H1 (cell line): ENCODE data around the gene NHEJ1. TPM values are rescaled to one million over a fixed set of nuclear protein-coding genes. Genes with fewer than 3 reads are reported as not detected.

Experiments used
- CTCF ChIA-PET: fragments of 300-600 bp; sonication (Branson Sonifier 250); formaldehyde crosslinking; loops from one replicate; lab custom pipeline; 2021; ENCODE audit not compliant: partially characterized antibody; lab: Charles Lee
- POLR2A ChIA-PET: fragments of 300-600 bp; sonication (Branson Sonifier 250); formaldehyde crosslinking; loops from one replicate; lab custom pipeline; 2021; ENCODE audit warnings: inconsistent platforms; ENCODE audit not compliant: partially characterized antibody; lab: Charles Lee
- DNase-seq, 2 experiments: peaks; one replicate each; pipeline versions ENCODE4 v3.0.0 to v3.0.0-alpha.2; 2010 to 2022; ENCODE audit warnings: low spot score in 2 of 2, low read depth in 1 of 2, mixed read lengths in 1 of 2
- FAIRE-seq: peaks from 2 replicates; lab custom pipeline; 2011; peaks lifted over from hg19 to GRCh38; lab: Jason Lieb, UNC
- H2AFZ ChIP-seq: 2 replicates; pipeline ENCODE4 v1.8.1; 2012; ENCODE audit warnings: low read length, inconsistent platforms
- H2AK5ac ChIP-seq: 2 replicates; pipeline ENCODE4 v1.6.1; 2013; ENCODE audit warnings: low read depth, low read length
- H2BK120ac ChIP-seq: replicated peaks from 2 replicates; pipeline ENCODE3; 2013; ENCODE audit warnings: low read depth, low read length, inconsistent platforms
- H2BK12ac ChIP-seq: 2 replicates; pipeline ENCODE4 v1.6.1; 2013; ENCODE audit warnings: low read depth, low read length
- H2BK15ac ChIP-seq: 2 replicates; pipeline ENCODE4 v1.6.1; 2013; ENCODE audit warnings: low read length
- H2BK20ac ChIP-seq: 2 replicates; pipeline ENCODE4 v1.6.1; 2013; ENCODE audit warnings: low read length
- H2BK5ac ChIP-seq: 2 replicates; pipeline ENCODE4 v1.6.1; 2013; ENCODE audit warnings: low read depth, low read length
- H3K14ac ChIP-seq: 2 replicates; pipeline ENCODE4 v1.6.1; 2013; ENCODE audit warnings: inconsistent platforms; ENCODE audit not compliant: insufficient read length
- H3K18ac ChIP-seq: 2 replicates; pipeline ENCODE4 v1.6.1; 2013; ENCODE audit warnings: low read length; ENCODE audit errors: extremely low read depth
- H3K23ac ChIP-seq: 2 replicates; pipeline ENCODE4 v1.6.1; 2013; ENCODE audit warnings: inconsistent platforms; ENCODE audit not compliant: insufficient read length
- H3K23me2 ChIP-seq: 2 replicates; pipeline ENCODE4 v1.6.1; 2013; ENCODE audit warnings: low read depth, low read length
- H3K27ac ChIP-seq: 2 replicates; pipeline ENCODE4 v1.6.1; 2011; ENCODE audit warnings: low read depth, low read length, inconsistent platforms
- H3K27me3 ChIP-seq, 4 experiments: replicated peaks in 1 of 4; 1 replicate in 1 of 4; 2 replicates in 3 of 4; pipeline versions ENCODE4 v1.6.1 to v1.8.1; 2011 to 2013; ENCODE audit warnings: low read length in 3 of 4, mild to moderate bottlenecking in 3 of 4, inconsistent platforms in 2 of 4, mixed read lengths in 2 of 4, moderate library complexity in 1 of 4; ENCODE audit not compliant: control insufficient read depth in 3 of 4, insufficient read depth in 3 of 4; ENCODE audit errors: extremely low read depth in 1 of 4
- H3K36me3 ChIP-seq, 4 experiments: 2 replicates each; pipeline versions ENCODE4 v1.6.1 to v1.8.1; 2011 to 2013; ENCODE audit warnings: mild to moderate bottlenecking in 4 of 4, low read length in 3 of 4, moderate library complexity in 2 of 4, control low read depth in 1 of 4, inconsistent platforms in 1 of 4; ENCODE audit not compliant: insufficient read depth in 4 of 4, control insufficient read depth in 2 of 4
- H3K4ac ChIP-seq: replicated peaks from 2 replicates; pipeline ENCODE3; 2013; ENCODE audit warnings: low read length, low read depth, mixed read lengths, inconsistent platforms; ENCODE audit not compliant: insufficient read length
- H3K4me1 ChIP-seq, 4 experiments: replicated peaks in 1 of 4; 1 replicate in 1 of 4; 2 replicates in 3 of 4; pipeline versions ENCODE4 v1.6.1 to v1.8.1; 2011 to 2013; ENCODE audit warnings: low read length in 3 of 4, inconsistent platforms in 2 of 4, mixed read lengths in 1 of 4; ENCODE audit not compliant: insufficient read depth in 4 of 4, control insufficient read depth in 3 of 4
- H3K4me2 ChIP-seq, 2 experiments: 2 replicates each; pipeline versions ENCODE4 v1.6.1 to v1.8.1; 2011 to 2013; ENCODE audit warnings: low read depth in 2 of 2, low read length in 2 of 2, control low read depth in 1 of 2, inconsistent platforms in 1 of 2, mild to moderate bottlenecking in 1 of 2; ENCODE audit not compliant: insufficient read depth in 1 of 2
- H3K4me3 ChIP-seq, 4 experiments: fragments of 200-600, 300-600 bp in 1 of 4; sonication (generic), shearing (Covaris generic), sonication (Bioruptor Twin) in 1 of 4; 2 replicates each; pipeline versions ENCODE4 v1.5.1 to v1.8.1; 2011 to 2016; ENCODE audit warnings: low read length in 4 of 4, low read depth in 3 of 4, control low read depth in 2 of 4, inconsistent platforms in 2 of 4, mild to moderate bottlenecking in 2 of 4, mixed read lengths in 1 of 4, moderate library complexity in 1 of 4; ENCODE audit not compliant: insufficient read depth in 2 of 4; ENCODE audit errors: extremely low read depth in 1 of 4
- H3K56ac ChIP-seq: replicated peaks from 2 replicates; pipeline ENCODE3; 2013; ENCODE audit warnings: low read depth, mild to moderate bottlenecking, mixed read lengths, low read length, inconsistent platforms; ENCODE audit not compliant: insufficient read length
- H3K79me1 ChIP-seq: 2 replicates; pipeline ENCODE4 v1.6.1; 2013; ENCODE audit warnings: low read depth, low read length, control low read depth
- H3K79me2 ChIP-seq, 2 experiments: 2 replicates each; pipeline versions ENCODE4 v1.6.1 to v1.8.1; 2012 to 2013; ENCODE audit warnings: low read length in 2 of 2, mild to moderate bottlenecking in 2 of 2, inconsistent platforms in 1 of 2; ENCODE audit not compliant: insufficient read depth in 2 of 2, control insufficient read depth in 1 of 2
- H3K9ac ChIP-seq, 4 experiments: replicated peaks in 1 of 4; 1 replicate in 1 of 4; 2 replicates in 3 of 4; pipeline versions ENCODE4 v1.6.1 to v1.8.1; 2011 to 2013; ENCODE audit warnings: low read depth in 3 of 4, low read length in 3 of 4, control low read depth in 2 of 4, mild to moderate bottlenecking in 2 of 4, moderate library complexity in 2 of 4, inconsistent platforms in 1 of 4; ENCODE audit errors: extremely low read depth in 1 of 4
- H3K9me3 ChIP-seq, 2 experiments: 2 replicates each; pipeline versions ENCODE4 v1.6.1 to v1.8.1; 2012 to 2013; ENCODE audit warnings: mild to moderate bottlenecking in 2 of 2, moderate library complexity in 2 of 2, control low read depth in 1 of 2, inconsistent platforms in 1 of 2, low read depth in 1 of 2, low read length in 1 of 2, mixed read lengths in 1 of 2; ENCODE audit not compliant: insufficient read depth in 2 of 2
- H4K20me1 ChIP-seq, 2 experiments: replicated peaks in 1 of 2; 2 replicates each; pipeline versions ENCODE3 to v1.8.1; 2011 to 2013; ENCODE audit warnings: inconsistent platforms in 2 of 2, low read length in 2 of 2, mild to moderate bottlenecking in 1 of 2; ENCODE audit not compliant: insufficient read depth in 2 of 2, control insufficient read depth in 1 of 2
- H4K5ac ChIP-seq: 2 replicates; pipeline ENCODE4 v1.6.1; 2013; ENCODE audit warnings: low read length, low read depth, mixed read lengths, inconsistent platforms; ENCODE audit not compliant: insufficient read length
- H4K8ac ChIP-seq: 2 replicates; pipeline ENCODE4 v1.8.0; 2013; ENCODE audit warnings: mild to moderate bottlenecking, moderate library complexity, low read length, inconsistent platforms; ENCODE audit not compliant: insufficient read depth; ENCODE audit errors: extremely low read depth
- H4K91ac ChIP-seq: replicated peaks from 2 replicates; pipeline ENCODE3; 2013; ENCODE audit warnings: low read length, mixed read lengths, inconsistent platforms; ENCODE audit not compliant: insufficient read length
- ASH2L ChIP-seq: fragments of 200-600, 300-600 bp; sonication (generic); IDR thresholded peaks from one replicate; pipeline ENCODE4 v1.7.1; 2017; ENCODE audit warnings: low read length
- BACH1 ChIP-seq: IDR thresholded peaks from 2 replicates; pipeline ENCODE4 v1.6.1; 2012; ENCODE audit warnings: low read length, improper control_type of control experiment
- BRCA1 ChIP-seq: IDR thresholded peaks from 2 replicates; pipeline ENCODE4 v1.6.1; 2012; ENCODE audit warnings: low read depth, low read length, improper control_type of control experiment
- CBX5 ChIP-seq: fragments of 300-800, 300-1000 bp; sonication (generic); IDR thresholded peaks from 2 replicates; pipeline ENCODE4 v1.7.1; 2016; ENCODE audit warnings: antibody characterized with exemption, low read length, low read depth
- CEBPB ChIP-seq: IDR thresholded peaks from 2 replicates; pipeline ENCODE4 v1.6.1; 2012; ENCODE audit warnings: low read depth, low read length
- CHD2 ChIP-seq: IDR thresholded peaks from 2 replicates; pipeline ENCODE4 v1.6.1; 2012; ENCODE audit warnings: low read length, improper control_type of control experiment
- CREB1 ChIP-seq: IDR thresholded peaks from 2 replicates; pipeline ENCODE4 v1.6.1; 2012; ENCODE audit warnings: inconsistent platforms
- FOSL1 ChIP-seq: IDR thresholded peaks from 2 replicates; pipeline ENCODE4 v1.6.1; 2011; ENCODE audit warnings: mild to moderate bottlenecking, low read depth, low read length, moderate library complexity; ENCODE audit not compliant: insufficient read depth
- GTF2F1 ChIP-seq: IDR thresholded peaks from 2 replicates; pipeline ENCODE4 v1.6.1; 2012; ENCODE audit warnings: low read depth, low read length, improper control_type of control experiment, borderline replicate concordance
- JUND ChIP-seq: IDR thresholded peaks from 2 replicates; pipeline ENCODE4 v1.6.1; 2011; ENCODE audit warnings: mild to moderate bottlenecking, improper control_type of control experiment, low read length
- KDM5A ChIP-seq: fragments of 200-600 bp; IDR thresholded peaks from 2 replicates; pipeline ENCODE4 v1.7.1; 2012; ENCODE audit warnings: mild to moderate bottlenecking, low read length, inconsistent platforms, mixed read lengths
- MAFK ChIP-seq: IDR thresholded peaks from 2 replicates; pipeline ENCODE4 v1.6.1; 2012; ENCODE audit warnings: low read depth, mild to moderate bottlenecking, improper control_type of control experiment, low read length
- NRF1 ChIP-seq: IDR thresholded peaks from 2 replicates; pipeline ENCODE4 v1.6.1; 2011; ENCODE audit warnings: mild to moderate bottlenecking, low read depth, low read length, improper control_type of control experiment
- POLR2A ChIP-seq, 2 experiments: IDR thresholded peaks; 1 replicate in 1 of 2; 2 replicates in 1 of 2; pipeline ENCODE4 v1.6.1; 2011; ENCODE audit warnings: low read depth in 2 of 2, low read length in 2 of 2, mild to moderate bottlenecking in 2 of 2; ENCODE audit errors: control extremely low read depth in 1 of 2
- POLR2AphosphoS5 ChIP-seq: IDR thresholded peaks from 2 replicates; pipeline ENCODE4 v1.6.1; 2011; ENCODE audit warnings: low read depth, low read length
- POU5F1 ChIP-seq: IDR thresholded peaks from 2 replicates; pipeline ENCODE4 v1.6.1; 2011; ENCODE audit warnings: low read depth, mild to moderate bottlenecking, low read length, moderate library complexity
- SAP30 ChIP-seq: fragments of 300-600 bp; sonication (generic); IDR thresholded peaks from 2 replicates; pipeline ENCODE4 v1.7.1; 2012; ENCODE audit warnings: low read length, moderate library complexity, mild to moderate bottlenecking, inconsistent platforms; ENCODE audit not compliant: insufficient read depth, insufficient replicate concordance
- SP1 ChIP-seq: IDR thresholded peaks from 2 replicates; pipeline ENCODE4 v1.6.1; 2011; ENCODE audit warnings: low read depth, low read length
- WGBS, 2 experiments: shearing (Covaris generic) in 1 of 2; methylation state at CpG; one replicate each; pipeline versions ENCODE4 v1.1.6 to v1.1.7; 2013 to 2015; ENCODE audit warnings: low lambda C conversion rate in 2 of 2, mixed read lengths in 2 of 2, inconsistent platforms in 1 of 2, low coverage in 1 of 2, missing lambda C conversion rate in 1 of 2; ENCODE audit not compliant: insufficient replicate concordance in 2 of 2, insufficient coverage in 1 of 2, insufficient read length in 1 of 2; ENCODE audit errors: extremely low coverage in 1 of 2, missing lambda C conversion rate in 1 of 2; 5-methylcytosine and 5-hydroxymethylcytosine counted together
- polyA plus RNA-seq, 7 experiments: library from polyadenylated mRNA; depleted of rRNA in 3 of 7; stranded (reverse) in 5 of 7; unstranded in 2 of 7; fragments of >200 nt in 5 of 7; fragments of 200-250 nt in 2 of 7; gene quantifications; 1 replicate in 5 of 7; 2 replicates in 1 of 7; 4 replicates in 1 of 7; pipeline versions ENCODE4 v1.2.1 to v1.2.3, GENCODE V29; 2011 to 2013; ENCODE audit warnings: missing spikeins in 2 of 7, mixed read lengths in 2 of 7
- total RNA-seq: library from RNA; stranded (reverse); fragmentation: NEBNext Ultra II Directional; extraction: Animal tissue kit (Norgen Biotek cat#: 25700); gene quantifications from 2 replicates; pipeline ENCODE4 v1.2.1, GENCODE V29; 2021

Gene NHEJ1
- total and polyA plus RNA-seq, 2 of the 8 experiments (the other 6 are each of a cell fraction or from before 2014, with no cell fraction given), result 22.7 to 24.1 TPM

GRCh38 chr2:219125886-219126270 is 34.7 kb downstream of the NHEJ1 start:
- H3K79me2 ChIP-seq, result no peaks in the 10 kb centered on the region
- H3K27ac ChIP-seq, result no peak overlapping the region
- H3K23ac ChIP-seq, result no peak overlapping the region
- no peaks in the 10 kb centered on the region for H3K36me3 ChIP-seq
- H4K91ac ChIP-seq, result no peak overlapping the region
- no peak overlapping the region for H3K18ac ChIP-seq
- no peaks in the 10 kb centered on the region for H3K9me3 ChIP-seq
- H3K23me2 ChIP-seq, result no peaks in the 10 kb centered on the region
- H2BK20ac ChIP-seq, result no peak overlapping the region
- H4K5ac ChIP-seq, result no peak overlapping the region
- no peaks in the 10 kb centered on the region; a peak in 2 of 7 replicates for H3K4me1 ChIP-seq
- H3K4me3 ChIP-seq, result no peak overlapping the region
- no peaks in the 10 kb centered on the region for H3K27me3 ChIP-seq
- H4K8ac ChIP-seq, result no peak overlapping the region
- no peak overlapping the region for H3K4me2 ChIP-seq
- H2BK15ac ChIP-seq, result no peak overlapping the region
- POLR2A ChIA-PET, result no interaction called here
- no peak overlapping the region for H2AFZ ChIP-seq
- H4K20me1 ChIP-seq, result no peaks in the 10 kb centered on the region
- no peak overlapping the region for H3K4ac ChIP-seq
- DNase-seq (no peak), FAIRE-seq (no peak)
- 82% methylated on average over 1 of the region's 1 CpG; no CpG with 5 or more reads in 1 of the 2 experiments for WGBS, 2 experiments
- H2BK12ac ChIP-seq, result no peak overlapping the region
- H2BK5ac ChIP-seq, result no peak overlapping the region
- no peaks in the 10 kb centered on the region for H3K79me1 ChIP-seq
- no peak overlapping the region for H3K14ac ChIP-seq
- no peak overlapping the region for H3K9ac ChIP-seq
- no peak overlapping the region for H2AK5ac ChIP-seq
- H3K56ac ChIP-seq, result no peak overlapping the region
- CTCF ChIA-PET, result interaction anchor here (0.8 to 37.2 kb wide), 6 partner anchors 16 to 146 kb away, joined by 3 to 1777 read pairs (median 114); partner anchors contain the start of genes CFAP65 and IHH
- no peak overlapping the region for H2BK120ac ChIP-seq
- no peak for TF ChIP-seq GTF2F1
- no peak for TF ChIP-seq CBX5
- TF ChIP-seq MAFK, result no peak
- TF ChIP-seq ASH2L, result no peak
- no peak for TF ChIP-seq FOSL1
- TF ChIP-seq SAP30, result no peak
- no peak for TF ChIP-seq BRCA1
- TF ChIP-seq BACH1, result no peak
- TF ChIP-seq POLR2AphosphoS5, result no peak
- no peak for TF ChIP-seq SP1
- no peak for TF ChIP-seq NRF1
- TF ChIP-seq POLR2A (IDR thresholded peaks at IDR 0.05; ENCODE audit: control extremely low read depth in 1 of 2, low read depth in 2 of 2, low read length in 2 of 2), result no peak
- TF ChIP-seq KDM5A, result no peak
- no peak for TF ChIP-seq CREB1
- TF ChIP-seq CHD2, result no peak
- no peak for TF ChIP-seq JUND
- no peak for TF ChIP-seq POU5F1
- no peak for TF ChIP-seq CEBPB
